DND-41 (cell line): ENCODE data around the gene PDXK.

Experiments
- EZH2 ChIP-seq: IDR thresholded peaks from 3 replicates; pipeline ENCODE4 v1.6.1; 2012; ENCODE audit warnings: borderline replicate concordance, low read depth, mild to moderate bottlenecking, moderate library complexity, low read length, inconsistent platforms; ENCODE audit not compliant: severe bottlenecking
- TF ChIP-seq, protein P1 (sequence below): IDR thresholded peaks from 2 replicates; pipeline ENCODE4 v1.5.1; 2012; ENCODE audit warnings: borderline replicate concordance, low read length, moderate library complexity, mild to moderate bottlenecking; ENCODE audit not compliant: poor library complexity, severe bottlenecking; ENCODE audit errors: extremely low read depth

DNA sequence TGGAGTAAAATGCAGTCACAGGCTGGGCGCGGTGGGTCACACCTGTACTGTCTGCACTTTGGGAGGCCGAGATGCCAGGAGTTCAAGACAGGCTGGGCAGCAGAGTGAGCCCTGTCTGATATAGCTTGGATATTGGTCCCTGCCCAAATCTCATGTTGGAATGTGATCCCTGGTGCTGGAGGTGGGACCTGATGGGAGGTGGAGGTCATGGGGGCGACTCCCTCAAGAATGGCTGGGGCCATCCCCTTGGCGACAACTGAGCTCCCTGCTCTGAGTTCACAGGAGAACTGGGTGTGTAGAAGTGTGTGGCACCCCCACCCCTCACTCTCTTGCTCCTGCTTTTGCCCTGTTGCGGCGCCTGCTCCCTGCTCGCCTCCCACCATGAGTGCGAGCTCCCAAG is 11.5 kb upstream of the PDXK start:
- TF ChIP-seq, protein P1, sequence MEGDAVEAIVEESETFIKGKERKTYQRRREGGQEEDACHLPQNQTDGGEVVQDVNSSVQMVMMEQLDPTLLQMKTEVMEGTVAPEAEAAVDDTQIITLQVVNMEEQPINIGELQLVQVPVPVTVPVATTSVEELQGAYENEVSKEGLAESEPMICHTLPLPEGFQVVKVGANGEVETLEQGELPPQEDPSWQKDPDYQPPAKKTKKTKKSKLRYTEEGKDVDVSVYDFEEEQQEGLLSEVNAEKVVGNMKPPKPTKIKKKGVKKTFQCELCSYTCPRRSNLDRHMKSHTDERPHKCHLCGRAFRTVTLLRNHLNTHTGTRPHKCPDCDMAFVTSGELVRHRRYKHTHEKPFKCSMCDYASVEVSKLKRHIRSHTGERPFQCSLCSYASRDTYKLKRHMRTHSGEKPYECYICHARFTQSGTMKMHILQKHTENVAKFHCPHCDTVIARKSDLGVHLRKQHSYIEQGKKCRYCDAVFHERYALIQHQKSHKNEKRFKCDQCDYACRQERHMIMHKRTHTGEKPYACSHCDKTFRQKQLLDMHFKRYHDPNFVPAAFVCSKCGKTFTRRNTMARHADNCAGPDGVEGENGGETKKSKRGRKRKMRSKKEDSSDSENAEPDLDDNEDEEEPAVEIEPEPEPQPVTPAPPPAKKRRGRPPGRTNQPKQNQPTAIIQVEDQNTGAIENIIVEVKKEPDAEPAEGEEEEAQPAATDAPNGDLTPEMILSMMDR: no peak
- TF ChIP-seq EZH2: no peak
